GM18502 (cell line): ENCODE measurements around the gene GGPS1.

Experiments
- ATAC-seq: cut with Tn5 transposase; IDR thresholded peaks from one replicate; pipeline ENCODE4 v1.9.1; 2021; ENCODE audit warnings: mild to moderate bottlenecking; ENCODE audit not compliant: unreplicated experiment, poor library complexity

Gene GGPS1

GRCh38 chr1:235391874-235392273, 63.5 kb downstream of the GGPS1 start:
- no peak for ATAC-seq
